Measurements from ENCODE around the gene ZNF700. TPM values are rescaled to one million over a fixed set of nuclear protein-coding genes. Genes with fewer than 3 reads are reported as not detected.
"Not testable (repeated sequence)": the region's sequence is repeated elsewhere in the genome, so short reads cannot be mapped to it uniquely, and the experiment has no call there.

Gene ZNF700
- total and polyA plus RNA-seq, 8 donors, result 9.9 to 23.9 (median 19.8) TPM

DNA sequence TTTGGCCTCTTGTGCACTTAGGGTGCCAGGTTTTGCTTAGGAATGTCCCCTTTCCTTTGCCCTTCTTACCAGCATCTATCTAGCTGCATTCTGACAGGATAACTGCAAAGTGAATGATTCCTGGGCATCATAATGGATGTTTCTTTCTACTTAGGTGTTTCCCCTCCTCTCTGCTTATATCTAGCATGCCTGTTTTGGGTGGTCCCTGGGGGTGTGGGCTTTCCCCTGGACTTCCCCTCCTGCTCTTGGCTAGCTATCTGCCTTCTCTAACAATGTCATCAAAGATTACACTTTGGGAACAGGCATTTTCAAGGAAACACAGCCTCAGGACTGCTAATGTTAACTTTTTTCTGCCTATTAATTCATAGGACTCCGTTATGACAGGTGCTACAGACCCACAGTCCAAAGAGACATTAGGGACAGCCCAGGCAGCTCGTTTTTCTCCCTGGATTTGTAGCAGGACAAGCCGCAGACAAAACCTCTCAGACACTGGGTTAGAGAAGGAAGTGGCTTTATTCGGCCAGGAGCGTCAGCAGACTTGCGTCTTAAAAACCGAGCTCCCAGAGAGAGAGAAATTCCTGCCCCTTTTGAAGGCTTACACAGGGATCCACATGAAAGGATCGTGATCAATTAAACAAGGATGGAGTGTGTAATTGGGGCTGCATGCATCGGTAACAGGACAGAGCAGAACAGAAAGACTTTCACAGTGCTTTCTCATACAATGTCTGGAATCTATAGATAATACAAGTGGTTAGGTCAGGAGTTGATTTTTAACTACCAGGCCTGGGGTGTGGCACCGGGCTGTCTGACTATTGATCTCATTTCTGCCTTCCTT lies 17.3 kb downstream of the ZNF700 start:
- no peaks in the 10 kb centered on the region for H3K4me1 ChIP-seq
- ATAC-seq (no peak), DNase-seq (no peak)
- intact Hi-C loops (cut with DNase I), result no loop called here
- peaks cover 0 to 84% of the 10 kb centered on the region in 2 donors for H3K36me3 ChIP-seq
- H3K27ac ChIP-seq, result no peak overlapping the region
- TF ChIP-seq, protein P1, sequence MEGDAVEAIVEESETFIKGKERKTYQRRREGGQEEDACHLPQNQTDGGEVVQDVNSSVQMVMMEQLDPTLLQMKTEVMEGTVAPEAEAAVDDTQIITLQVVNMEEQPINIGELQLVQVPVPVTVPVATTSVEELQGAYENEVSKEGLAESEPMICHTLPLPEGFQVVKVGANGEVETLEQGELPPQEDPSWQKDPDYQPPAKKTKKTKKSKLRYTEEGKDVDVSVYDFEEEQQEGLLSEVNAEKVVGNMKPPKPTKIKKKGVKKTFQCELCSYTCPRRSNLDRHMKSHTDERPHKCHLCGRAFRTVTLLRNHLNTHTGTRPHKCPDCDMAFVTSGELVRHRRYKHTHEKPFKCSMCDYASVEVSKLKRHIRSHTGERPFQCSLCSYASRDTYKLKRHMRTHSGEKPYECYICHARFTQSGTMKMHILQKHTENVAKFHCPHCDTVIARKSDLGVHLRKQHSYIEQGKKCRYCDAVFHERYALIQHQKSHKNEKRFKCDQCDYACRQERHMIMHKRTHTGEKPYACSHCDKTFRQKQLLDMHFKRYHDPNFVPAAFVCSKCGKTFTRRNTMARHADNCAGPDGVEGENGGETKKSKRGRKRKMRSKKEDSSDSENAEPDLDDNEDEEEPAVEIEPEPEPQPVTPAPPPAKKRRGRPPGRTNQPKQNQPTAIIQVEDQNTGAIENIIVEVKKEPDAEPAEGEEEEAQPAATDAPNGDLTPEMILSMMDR (IDR thresholded peaks at IDR 0.05), result no peak
- no peak overlapping the region for H3K4me3 ChIP-seq
- no peaks in the 10 kb centered on the region for H3K27me3 ChIP-seq
- peaks cover 12 to 92% of the 10 kb centered on the region in 2 donors for H3K9me3 ChIP-seq

DNA sequence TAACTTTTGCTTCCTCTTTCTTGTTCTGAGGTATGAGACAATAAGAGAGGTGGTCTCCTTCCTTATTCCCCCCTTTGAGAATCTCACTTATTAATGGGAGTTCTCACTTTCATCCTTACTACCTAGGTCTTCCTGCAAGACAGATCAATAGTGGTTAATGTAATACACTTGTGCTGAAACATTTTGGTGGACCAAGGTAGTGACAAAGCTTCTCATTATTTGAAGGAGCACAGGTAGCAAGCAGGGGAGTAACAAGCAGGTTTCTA lies 17.9 kb downstream of the ZNF700 start:
- Histone ChIP-seq H3K4me3 (no peak overlapping the region), H3K27me3 (no peaks in the 10 kb centered on the region), H3K27ac (no peak overlapping the region), H3K36me3 (peaks cover 1 to 86% of the 10 kb centered on the region in 2 donors), H3K4me1 (no peaks in the 10 kb centered on the region), H3K9me3 (peaks cover 14 to 92% of the 10 kb centered on the region in 2 donors)
- DNase-seq (no peak), ATAC-seq (no peak)
- TF ChIP-seq, protein P1 (IDR thresholded peaks at IDR 0.05), result no peak
- intact Hi-C loops (cut with DNase I), result no loop called here

DNA sequence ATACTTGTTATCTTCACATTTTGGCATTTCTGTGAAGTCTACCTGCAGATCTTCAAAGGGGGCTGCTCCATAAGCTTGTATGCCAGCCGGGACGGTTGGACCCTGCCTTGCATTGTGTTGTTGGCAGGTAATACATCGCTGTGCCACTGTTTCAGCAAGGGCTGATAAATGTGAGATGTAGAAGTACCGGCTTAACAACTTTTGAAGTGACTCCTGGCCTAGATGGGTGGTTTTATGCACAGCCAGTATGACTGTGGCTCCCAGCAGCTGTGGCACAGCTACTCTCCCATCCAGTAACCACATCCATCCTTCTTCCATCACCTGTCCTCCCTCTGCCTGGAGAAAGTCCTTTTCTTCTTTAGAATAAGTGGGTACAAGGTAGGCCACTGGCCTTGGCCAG lies 19.7 kb downstream of the ZNF700 start:
- no peak overlapping the region for H3K27ac ChIP-seq
- H3K4me1 ChIP-seq, result no peaks in the 10 kb centered on the region
- intact Hi-C loops (cut with DNase I), result no loop called here
- no peak for DNase-seq
- TF ChIP-seq, protein P1 (IDR thresholded peaks at IDR 0.05), result no peak
- H3K9me3 ChIP-seq, result peaks cover 29 to 99% of the 10 kb centered on the region in 2 donors
- ATAC-seq, result no peak
- no peaks in the 10 kb centered on the region for H3K27me3 ChIP-seq
- H3K36me3 ChIP-seq, result peaks cover 15 to 100% of the 10 kb centered on the region in 2 donors
- H3K4me3 ChIP-seq, result no peak overlapping the region

DNA sequence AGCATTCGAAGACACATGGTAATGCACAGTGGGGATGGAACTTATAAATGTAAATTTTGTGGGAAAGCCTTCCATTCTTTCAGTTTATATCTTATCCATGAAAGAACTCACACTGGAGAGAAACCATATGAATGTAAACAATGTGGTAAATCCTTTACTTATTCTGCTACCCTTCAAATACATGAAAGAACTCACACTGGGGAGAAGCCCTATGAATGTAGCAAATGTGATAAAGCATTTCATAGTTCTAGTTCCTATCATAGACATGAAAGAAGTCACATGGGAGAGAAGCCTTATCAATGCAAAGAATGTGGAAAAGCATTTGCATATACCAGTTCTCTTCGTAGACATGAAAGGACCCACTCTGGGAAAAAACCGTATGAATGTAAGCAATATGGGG lies 23.7 kb downstream of the ZNF700 start:
- no peak overlapping the region for H3K27ac ChIP-seq
- intact Hi-C loops (cut with DNase I), result no loop called here
- DNase-seq (no peak), ATAC-seq (no peak)
- no peaks in the 10 kb centered on the region for H3K4me1 ChIP-seq
- TF ChIP-seq, protein P1 (IDR thresholded peaks at IDR 0.05), result no peak
- no peak overlapping the region for H3K4me3 ChIP-seq
- H3K27me3 ChIP-seq, result no peaks in the 10 kb centered on the region
- H3K9me3 ChIP-seq, result peaks cover 22 to 100% of the 10 kb centered on the region in 2 donors
- peaks cover 15 to 80% of the 10 kb centered on the region in 2 donors for H3K36me3 ChIP-seq

DNA sequence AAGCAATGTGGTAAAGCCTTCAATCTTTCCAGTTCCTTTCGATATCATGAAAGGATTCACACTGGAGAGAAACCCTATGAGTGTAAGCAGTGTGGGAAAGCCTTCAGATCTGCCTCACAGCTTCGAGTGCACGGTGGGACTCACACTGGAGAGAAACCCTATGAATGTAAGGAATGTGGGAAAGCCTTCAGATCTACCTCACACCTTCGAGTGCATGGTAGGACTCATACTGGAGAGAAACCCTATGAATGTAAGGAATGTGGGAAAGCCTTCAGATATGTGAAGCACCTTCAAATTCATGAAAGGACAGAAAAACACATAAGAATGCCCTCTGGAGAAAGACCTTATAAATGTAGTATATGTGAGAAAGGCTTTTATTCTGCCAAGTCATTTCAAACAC lies 24.3 kb downstream of the ZNF700 start:
- TF ChIP-seq, protein P1 (IDR thresholded peaks at IDR 0.05), result no peak

DNA sequence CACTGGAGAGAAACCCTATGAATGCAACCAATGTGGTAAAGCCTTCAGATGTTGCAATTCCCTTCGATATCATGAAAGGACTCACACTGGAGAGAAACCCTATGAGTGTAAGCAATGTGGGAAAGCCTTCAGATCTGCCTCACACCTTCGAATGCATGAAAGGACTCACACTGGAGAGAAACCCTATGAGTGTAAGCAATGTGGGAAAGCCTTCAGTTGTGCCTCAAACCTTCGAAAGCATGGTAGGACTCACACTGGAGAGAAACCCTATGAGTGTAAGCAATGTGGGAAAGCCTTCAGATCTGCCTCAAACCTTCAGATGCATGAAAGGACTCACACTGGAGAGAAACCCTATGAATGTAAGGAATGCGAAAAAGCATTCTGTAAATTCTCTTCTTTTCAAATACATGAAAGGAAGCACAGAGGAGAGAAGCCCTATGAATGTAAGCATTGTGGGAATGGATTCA lies 24.7 kb downstream of the ZNF700 start:
- H3K27me3 ChIP-seq; H3K4me1 ChIP-seq; H3K4me3 ChIP-seq; H3K27ac ChIP-seq; ATAC-seq; DNase-seq; intact Hi-C loops (cut with DNase I): not testable (repeated sequence)
- H3K9me3 ChIP-seq, result peaks cover 22 to 100% of the 10 kb centered on the region in 2 donors
- peaks cover 15 to 70% of the 10 kb centered on the region in 2 donors for H3K36me3 ChIP-seq

More for the DNA sequence above, 24.3 kb downstream of the ZNF700 start:
- H3K36me3 ChIP-seq, result peaks cover 15 to 74% of the 10 kb centered on the region in 2 donors
- H3K27ac ChIP-seq, result no peak overlapping the region
- H3K9me3 ChIP-seq, result peaks cover 22 to 100% of the 10 kb centered on the region in 2 donors
- DNase-seq (no peak), ATAC-seq (no peak)
- H3K4me3 ChIP-seq, result no peak overlapping the region
- intact Hi-C loops (cut with DNase I), result no loop called here
- H3K27me3 ChIP-seq, result no peaks in the 10 kb centered on the region
- no peaks in the 10 kb centered on the region for H3K4me1 ChIP-seq
